Thymus (tissue), 11 donors: ENCODE results near the gene SIN3A. TPM values are rescaled to one million over a fixed set of nuclear protein-coding genes. Genes with fewer than 3 reads are reported as not detected.

Experiments used
- DNase-seq, 9 donors: peaks; one replicate each; pipeline ENCODE4 v3.0.0-alpha.2; 2013; ENCODE audit warnings: low spot score in 9 of 9, low read depth in 6 of 9, missing footprints in 1 of 9
- H3K27ac ChIP-seq, 2 donors: one replicate each; pipeline ENCODE4 v1.5.1; 2013; ENCODE audit warnings: control low read depth in 1 of 2, low read depth in 1 of 2, low read length in 1 of 2, mild to moderate bottlenecking in 1 of 2, moderate library complexity in 1 of 2
- H3K27me3 ChIP-seq, 2 donors: one replicate each; pipeline ENCODE4 v1.5.1; 2013; ENCODE audit warnings: low read length in 1 of 2; ENCODE audit not compliant: control insufficient read depth in 2 of 2, insufficient read depth in 1 of 2
- H3K36me3 ChIP-seq, 2 donors: one replicate each; pipeline ENCODE4 v1.5.1; 2013; ENCODE audit warnings: low read length in 1 of 2, mild to moderate bottlenecking in 1 of 2, moderate library complexity in 1 of 2; ENCODE audit not compliant: control insufficient read depth in 2 of 2, insufficient read depth in 2 of 2
- H3K4me1 ChIP-seq, 2 donors: one replicate each; pipeline ENCODE4 v1.5.1; 2013; ENCODE audit warnings: low read length in 2 of 2; ENCODE audit not compliant: control insufficient read depth in 2 of 2, insufficient read depth in 2 of 2
- H3K4me3 ChIP-seq, 2 donors: one replicate each; pipeline ENCODE4 v1.5.1; 2013; ENCODE audit warnings: low read length in 2 of 2, control low read depth in 1 of 2, mild to moderate bottlenecking in 1 of 2
- H3K9me3 ChIP-seq, 2 donors: one replicate each; pipeline ENCODE4 v1.5.1; 2013; ENCODE audit warnings: low read length in 1 of 2, mild to moderate bottlenecking in 1 of 2; ENCODE audit not compliant: control insufficient read depth in 2 of 2, insufficient read depth in 1 of 2
- WGBS: extraction: QIAGEN DNeasy Blood & Tissue Kit; methylation state at CpG from one replicate; pipeline ENCODE4 v1.1.7; 2013; 5-methylcytosine and 5-hydroxymethylcytosine counted together
- polyA plus RNA-seq: library from polyadenylated mRNA; stranded (reverse); fragments of 200-250 nt; gene quantifications from one replicate; pipeline ENCODE4 v1.2.3, GENCODE V29; 2013
- total RNA-seq: library from RNA; stranded (reverse); fragments of 120-200 nt; gene quantifications from one replicate; pipeline ENCODE4 v1.2.4, GENCODE V29; 2013
- donor health status: healthy.

SIN3A gene
- total and polyA plus RNA-seq, 2 donors = 18.4 to 23.6 TPM

- 77% methylated on average over 10 of the region's 10 CpGs for WGBS
- H3K27me3 ChIP-seq = no peaks in the 10 kb centered on the region
- DNase-seq = no peak
- H3K9me3 ChIP-seq = no peaks in the 10 kb centered on the region
- no peaks in the 10 kb centered on the region for H3K36me3 ChIP-seq
- no peaks in the 10 kb centered on the region for H3K4me1 ChIP-seq
- H3K4me3 ChIP-seq = no peak overlapping the region
- H3K27ac ChIP-seq = no peak overlapping the region
Observed at GRCh38 chr15:75328493-75329314, 122.8 kb downstream of the SIN3A start.

DNA sequence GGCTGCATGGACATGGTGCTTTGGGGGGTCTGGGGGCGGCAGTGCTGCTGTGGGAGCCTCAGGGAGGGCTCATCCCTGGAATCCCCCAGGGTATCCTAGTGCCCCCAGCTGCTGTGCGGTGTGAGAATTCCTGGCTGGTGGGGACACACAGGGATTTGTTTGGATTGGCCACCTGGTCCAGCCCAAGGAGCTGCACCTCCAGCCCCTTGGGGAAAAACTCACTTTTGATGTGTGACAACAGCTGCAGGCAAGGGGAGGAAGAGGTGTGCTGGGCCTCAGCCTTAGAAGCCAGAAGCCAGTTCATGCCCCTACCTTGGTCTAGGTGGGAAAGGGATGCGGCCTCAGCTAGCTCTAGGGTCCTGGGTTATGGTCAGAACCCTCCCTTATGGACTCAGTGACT lies 124.0 kb downstream of the SIN3A start:
- H3K9me3 ChIP-seq = no peaks in the 10 kb centered on the region
- H3K27me3 ChIP-seq = no peaks in the 10 kb centered on the region
- no peak for DNase-seq
- H3K4me1 ChIP-seq = no peaks in the 10 kb centered on the region
- H3K27ac ChIP-seq = no peak overlapping the region
- no peaks in the 10 kb centered on the region for H3K36me3 ChIP-seq
- H3K4me3 ChIP-seq = no peak overlapping the region
- WGBS = over 99% methylated on average over 3 of the region's 3 CpGs

GRCh38 chr15:75327005-75327404 lies 124.5 kb downstream of the SIN3A start:
- DNase-seq = no peak
- no peaks in the 10 kb centered on the region for H3K4me1 ChIP-seq
- WGBS = 96% methylated on average over 4 of the region's 4 CpGs
- H3K9me3 ChIP-seq = no peaks in the 10 kb centered on the region
- H3K36me3 ChIP-seq = no peaks in the 10 kb centered on the region
- no peaks in the 10 kb centered on the region for H3K27me3 ChIP-seq
- no peak overlapping the region for H3K4me3 ChIP-seq
- H3K27ac ChIP-seq = no peak overlapping the region

- H3K9me3 ChIP-seq = no peaks in the 10 kb centered on the region
- H3K4me1 ChIP-seq = no peaks in the 10 kb centered on the region
- H3K4me3 ChIP-seq = no peak overlapping the region
- no peaks in the 10 kb centered on the region for H3K27me3 ChIP-seq
- no peak overlapping the region for H3K27ac ChIP-seq
- over 99% methylated on average over 4 of the region's 4 CpGs for WGBS
- DNase-seq = no peak
- no peaks in the 10 kb centered on the region for H3K36me3 ChIP-seq
Observed at GRCh38 chr15:75325922-75326321, 125.6 kb downstream of the SIN3A start.

- WGBS = 93% methylated on average over 6 of the region's 6 CpGs
- DNase-seq = no peak
Observed at GRCh38 chr15:75321711-75322110, 129.8 kb downstream of the SIN3A start.

More at GRCh38 chr15:75321711-75322110, 129.8 kb downstream of the SIN3A start:
- H3K9me3 ChIP-seq = no peaks in the 10 kb centered on the region
- no peak overlapping the region for H3K27ac ChIP-seq
- no peaks in the 10 kb centered on the region for H3K27me3 ChIP-seq
- H3K4me3 ChIP-seq = no peak overlapping the region
- no peaks in the 10 kb centered on the region for H3K36me3 ChIP-seq
- no peaks in the 10 kb centered on the region for H3K4me1 ChIP-seq

Other genes with a start within 250 kb of the SIN3A start
- gene C15orf39, start 249.8 kb downstream of the SIN3A start, total RNA-seq = 6.1 TPM
- 7.0 TPM for gene C15orf39, start 249.8 kb downstream of the SIN3A start, polyA plus RNA-seq
- gene GOLGA6C, start 193.4 kb downstream of the SIN3A start, total RNA-seq = 0.05 TPM
- 0.05 TPM for gene GOLGA6C, start 193.4 kb downstream of the SIN3A start, polyA plus RNA-seq
- gene GOLGA6D, start 168.9 kb downstream of the SIN3A start, total RNA-seq = 0.05 TPM
- gene GOLGA6D, start 168.9 kb downstream of the SIN3A start, polyA plus RNA-seq = 0.05 TPM
- 106 TPM for gene COMMD4, start 115.6 kb downstream of the SIN3A start, total RNA-seq
- 99.0 TPM for gene COMMD4, start 115.6 kb downstream of the SIN3A start, polyA plus RNA-seq
- gene NEIL1, start 104.7 kb downstream of the SIN3A start, total RNA-seq = 30.8 TPM
- 77.9 TPM for gene NEIL1, start 104.7 kb downstream of the SIN3A start, polyA plus RNA-seq
- 64.3 TPM for gene MAN2C1, start 83.1 kb downstream of the SIN3A start, total RNA-seq
- 280 TPM for gene MAN2C1, start 83.1 kb downstream of the SIN3A start, polyA plus RNA-seq
- gene PTPN9, start 127.6 kb upstream of the SIN3A start, total RNA-seq = 12.1 TPM
- 12.3 TPM for gene PTPN9, start 127.6 kb upstream of the SIN3A start, polyA plus RNA-seq
- 26.7 TPM for gene SNUPN, start 174.0 kb upstream of the SIN3A start, total RNA-seq
- 22.2 TPM for gene SNUPN, start 174.0 kb upstream of the SIN3A start, polyA plus RNA-seq
- 81.5 TPM for gene IMP3, start 188.5 kb upstream of the SIN3A start, total RNA-seq
- 97.3 TPM for gene IMP3, start 188.5 kb upstream of the SIN3A start, polyA plus RNA-seq
- gene SNX33, start 196.2 kb upstream of the SIN3A start, total RNA-seq = 4.3 TPM
- 11.3 TPM for gene SNX33, start 196.2 kb upstream of the SIN3A start, polyA plus RNA-seq